ENCODE results near the gene COL4A2.
"Not testable (repeated sequence)": the region's sequence is repeated elsewhere in the genome, so short reads cannot be mapped to it uniquely, and the experiment has no call there.

Gene COL4A2

GRCh38 chr13:110309661-110310524 is 2.8 kb downstream of the COL4A2 start:
- Histone ChIP-seq H3K4me3 (ENCODE audit: low read depth in 1 of 2, low read length in 1 of 2) (no peak overlapping the region), H3K9me3 (no peaks in the 10 kb centered on the region), H3K36me3 (no peaks in the 10 kb centered on the region), H3K4me1 (ENCODE audit: control insufficient read depth in 1 of 2, insufficient read depth in 1 of 2, low read depth in 1 of 2, low read length in 1 of 2) (no peaks in the 10 kb centered on the region), H3K27ac (no peak overlapping the region), H3K27me3 (peaks cover 96% of the 10 kb centered on the region)
- no peak for TF ChIP-seq CTCF (IDR thresholded peaks at IDR 0.05)

- Histone ChIP-seq H3K27ac (no peak overlapping the region), H3K4me1 (ENCODE audit: control insufficient read depth in 1 of 2, insufficient read depth in 1 of 2, low read depth in 1 of 2, low read length in 1 of 2) (no peaks in the 10 kb centered on the region), H3K9me3 (no peaks in the 10 kb centered on the region), H3K36me3 (no peaks in the 10 kb centered on the region), H3K4me3 (ENCODE audit: low read depth in 1 of 2, low read length in 1 of 2) (no peak overlapping the region), H3K27me3 (peaks cover 88% of the 10 kb centered on the region)
- TF ChIP-seq CTCF (IDR thresholded peaks at IDR 0.05): no peak
These were observed 3.7 kb downstream of the COL4A2 start for GRCh38 chr13:110310541-110311442.

GRCh38 chr13:110311443-110312338 is 4.6 kb downstream of the COL4A2 start:
- H3K4me1 ChIP-seq (ENCODE audit: control insufficient read depth in 1 of 2, insufficient read depth in 1 of 2, low read depth in 1 of 2, low read length in 1 of 2): no peaks in the 10 kb centered on the region
- H3K27me3 ChIP-seq: peaks cover 79% of the 10 kb centered on the region
- no peak overlapping the region for H3K4me3 ChIP-seq (ENCODE audit: low read depth in 1 of 2, low read length in 1 of 2)
- H3K27ac ChIP-seq: no peak overlapping the region
- no peaks in the 10 kb centered on the region for H3K9me3 ChIP-seq
- TF ChIP-seq CTCF (IDR thresholded peaks at IDR 0.05): no peak
- H3K36me3 ChIP-seq: no peaks in the 10 kb centered on the region

- no peak for TF ChIP-seq CTCF (IDR thresholded peaks at IDR 0.05)
- Histone ChIP-seq H3K36me3 (no peaks in the 10 kb centered on the region), H3K27me3 (peaks cover 72% of the 10 kb centered on the region), H3K27ac (no peak overlapping the region), H3K4me1 (ENCODE audit: control insufficient read depth in 1 of 2, insufficient read depth in 1 of 2, low read depth in 1 of 2, low read length in 1 of 2) (no peaks in the 10 kb centered on the region), H3K9me3 (no peaks in the 10 kb centered on the region), H3K4me3 (ENCODE audit: low read depth in 1 of 2, low read length in 1 of 2) (no peak overlapping the region)
These were observed 5.4 kb downstream of the COL4A2 start for GRCh38 chr13:110312339-110313031.

- peaks cover 72% of the 10 kb centered on the region for H3K27me3 ChIP-seq
- not testable (repeated sequence) for H3K4me1 ChIP-seq (ENCODE audit: control insufficient read depth in 1 of 2, insufficient read depth in 1 of 2, low read depth in 1 of 2, low read length in 1 of 2); H3K27ac ChIP-seq; H3K9me3 ChIP-seq; H3K4me3 ChIP-seq (ENCODE audit: low read depth in 1 of 2, low read length in 1 of 2); H3K36me3 ChIP-seq
These were observed 6.2 kb downstream of the COL4A2 start for GRCh38 chr13:110313261-110313660.

- not testable (repeated sequence) for H3K4me3 ChIP-seq (ENCODE audit: low read depth in 1 of 2, low read length in 1 of 2); H3K36me3 ChIP-seq; H3K9me3 ChIP-seq; H3K4me1 ChIP-seq (ENCODE audit: control insufficient read depth in 1 of 2, insufficient read depth in 1 of 2, low read depth in 1 of 2, low read length in 1 of 2); H3K27ac ChIP-seq
- H3K27me3 ChIP-seq: peaks cover 72% of the 10 kb centered on the region
These were observed 6.6 kb downstream of the COL4A2 start for GRCh38 chr13:110313733-110314132.

Data from neutrophil (primary cell).